A549 (cell line): ENCODE measurements around the gene ENPP7. TPM values are rescaled to one million over a fixed set of nuclear protein-coding genes. Genes with fewer than 3 reads are reported as not detected.
A peak's percentile ranks its signal among the peaks of the same experiment; 100 is the strongest.

Experiments used
- ATAC-seq, 2 experiments: fragments of 200-7000 bp in 1 of 2; fragments of >200 bp in 1 of 2; cut with Nextera tagmentation in 1 of 2; cut with Tn5 transposase in 1 of 2; 3 replicates each; pipeline versions ENCODE4 v1.8.0 to v1.9.1; 2018 to 2020; ENCODE audit warnings: mild to moderate bottlenecking in 1 of 2, moderate library complexity in 1 of 2
- CTCF ChIA-PET: fragments of 300-600 bp; sonication (Branson Sonifier 250); formaldehyde crosslinking; extraction: SDS; loops from one replicate; lab custom pipeline; 2021; ENCODE audit warnings: antibody characterized with exemption, inconsistent platforms; lab: Yijun Ruan, JAX
- POLR2A ChIA-PET: fragments of 350-600 bp; formaldehyde crosslinking; extraction: SDS; loops from one replicate; lab custom pipeline; 2021; ENCODE audit warnings: antibody characterized with exemption, inconsistent platforms; lab: Yijun Ruan, JAX
- DNase-seq, 2 experiments: peaks; one replicate each; pipeline versions ENCODE4 v3.0.0 to v3.0.0-alpha.2; 2011 to 2016; ENCODE audit warnings: low read depth in 1 of 2, low spot score in 1 of 2
- FAIRE-seq: peaks from 2 replicates; lab custom pipeline; 2011; peaks lifted over from hg19 to GRCh38; lab: Jason Lieb, UNC
- H3K27ac ChIP-seq, 2 experiments: fragments of >200 bp; sonication (Bioruptor Twin); formaldehyde crosslinking; 3 replicates each; pipeline ENCODE4 v1.5.1; 2016 to 2017
- H3K4me1 ChIP-seq: fragments of >200 bp; sonication (Bioruptor Twin); formaldehyde crosslinking; 3 replicates; pipeline ENCODE4 v1.6.1; 2016
- H3K4me2 ChIP-seq: fragments of >200 bp; sonication (Bioruptor Twin); formaldehyde crosslinking; 3 replicates; pipeline ENCODE4 v1.6.1; 2016
- H3K4me3 ChIP-seq: fragments of >200 bp; sonication (Bioruptor Twin); formaldehyde crosslinking; 3 replicates; pipeline ENCODE4 v1.5.1; 2016
- H3K9me3 ChIP-seq: fragments of >200 bp; sonication (Bioruptor Twin); formaldehyde crosslinking; 3 replicates; pipeline ENCODE4 v1.6.1; 2016
- BCL3 ChIP-seq: fragments of >200 bp; sonication (Bioruptor Twin); formaldehyde crosslinking; IDR thresholded peaks from 3 replicates; pipeline ENCODE4 v1.6.1; 2016
- CHD2 ChIP-seq: fragments of 150-350 bp; IDR thresholded peaks from 2 replicates; pipeline ENCODE4 v1.6.1; 2014; ENCODE audit warnings: low read length; ENCODE audit not compliant: partially characterized antibody
- CTCF ChIP-seq: fragments of >200 bp; sonication (Bioruptor Twin); formaldehyde crosslinking; IDR thresholded peaks from 3 replicates; pipeline ENCODE4 v1.5.1; 2016
- E2F6 ChIP-seq: IDR thresholded peaks from 2 replicates; pipeline ENCODE4 v1.6.1; 2012; ENCODE audit warnings: low read depth, borderline replicate concordance
- FOXS1 ChIP-seq: fragments of 250-450 bp; sonication (Bioruptor Pico); IDR thresholded peaks from 2 replicates; pipeline ENCODE4 v1.5.0; 2020; ENCODE audit warnings: mild to moderate bottlenecking, moderate library complexity
- HMGXB4 ChIP-seq: fragments of 250-450 bp; sonication (Bioruptor Pico); IDR thresholded peaks from 2 replicates; pipeline ENCODE4 v1.5.0; 2021; ENCODE audit warnings: mild to moderate bottlenecking, moderate library complexity, borderline replicate concordance
- JUN ChIP-seq, 2 experiments: fragments of >200 bp; sonication (Bioruptor Twin); formaldehyde crosslinking; IDR thresholded peaks; 2 replicates in 1 of 2; 3 replicates in 1 of 2; pipeline ENCODE4 v1.6.1; 2016 to 2017
- KDM1A ChIP-seq: fragments of 200-600 bp; sonication (generic); IDR thresholded peaks from 2 replicates; pipeline ENCODE4 v1.6.1; 2016; ENCODE audit warnings: low read depth, mild to moderate bottlenecking
- MYC ChIP-seq: IDR thresholded peaks from 2 replicates; pipeline ENCODE4 v1.6.1; 2012; ENCODE audit warnings: mild to moderate bottlenecking, inconsistent platforms, low read length, improper control_type of control experiment, borderline replicate concordance
- NFE2L2 ChIP-seq: fragments of 150-350 bp; conservative IDR thresholded peaks from 2 replicates; pipeline ENCODE4 v1.6.1; 2014; ENCODE audit warnings: low read length
- PHF8 ChIP-seq: fragments of 200-600 bp; sonication (generic); IDR thresholded peaks from 2 replicates; pipeline ENCODE4 v1.6.1; 2016; ENCODE audit warnings: low read depth, mild to moderate bottlenecking, antibody characterized with exemption, moderate library complexity, borderline replicate concordance
- POLR2A ChIP-seq: IDR thresholded peaks from 2 replicates; pipeline ENCODE4 v1.6.1; 2012; ENCODE audit warnings: mild to moderate bottlenecking, low read length
- WGBS: methylation state at CpG from one replicate; pipeline ENCODE4 v1.1.6; 2017; ENCODE audit errors: missing lambda C conversion rate; 5-methylcytosine and 5-hydroxymethylcytosine counted together
- polyA plus RNA-seq, 4 experiments: library from polyadenylated mRNA; depleted of rRNA in 3 of 4; stranded (reverse); fragments of >200 nt; fragmentation: RNase III in 1 of 4; extraction: RNeasy Plus Mini Kit Qiagen cat#74134 plus additional on column Dnase treatment in 1 of 4; gene quantifications; 2 replicates in 3 of 4; 3 replicates in 1 of 4; pipeline ENCODE4 v1.2.3, GENCODE V29; 2011 to 2017

The ENPP7 gene
- polyA plus RNA-seq, 2 of the 4 experiments (the other 2 are of a cell fraction): not detected

GRCh38 chr17:79777120-79777893 is 46.6 kb downstream of the ENPP7 start (continued):
- TF ChIP-seq JUN (IDR thresholded peaks at IDR 0.05) (peak in 1 of 2 experiments; percentile 48; a peak in 2 of 5 replicates), CHD2 (no peak), HMGXB4 (CRISPR knock-in tag) (no peak), KDM1A (no peak)

GRCh38 chr17:79777894-79778503 is 47.3 kb downstream of the ENPP7 start, which contains the start of gene CBX2:
CBX2 (plus strand) TSS chr17:79778148; CDS start chr17:79778236, 88 bp downstream.
- WGBS: 2% methylated on average over 10 of the region's 96 CpGs
- Histone ChIP-seq H3K9me3 (no peaks in the 10 kb centered on the region), H3K4me3 (peak within 1 kb of the TSS; percentile 93), H3K27ac (peak within 1 kb of the TSS; percentile 91 to 98), H3K4me2 (peak within 1 kb of the TSS; percentile 98), H3K4me1 (peaks cover 21% of the 10 kb centered on the region)
- DNase-seq: peak; percentile 75 to 92
- no peak for FAIRE-seq
- ChIA-PET CTCF (interaction anchor here (0.6 to 23.5 kb wide), 13 partner anchors 12 to 475 kb away, joined by 3 to 254 read pairs (median 3); partner anchors contain the start of genes CBX4 and CBX8), POLR2A (interaction anchor here (0.6 to 2.6 kb wide), 4 partner anchors 16 to 62 kb away, joined by 3 to 8 read pairs (median 4); partner anchors contain the start of genes CBX4 and CBX8)
- ATAC-seq: peak; percentile 64 to 72
- TF ChIP-seq BCL3 (0 out of 3 replicates have a peak, but pooled peaks have one; percentile 20), PHF8 (peak; percentile 58; the same call in 1 of the 2 replicates), E2F6 (0 out of 2 replicates have a peak, but pooled peaks have one; percentile 9), NFE2L2 (no peak), FOXS1 (CRISPR knock-in tag) (no peak), POLR2A (peak; percentile 93), MYC (0 out of 2 replicates have a peak, but pooled peaks have one; percentile 14)

- TF ChIP-seq CTCF: 0 out of 3 replicates have a peak, but pooled peaks have one; percentile 23
- TF ChIP-seq HMGXB4 (CRISPR knock-in tag): no peak
- TF ChIP-seq, all 56 proteins: peak for 1
- WGBS: 4% methylated on average over 30 of the region's 49 CpGs
- no peak for FAIRE-seq
- peak; percentile 1 to 16; a peak in 4 of 6 replicates for ATAC-seq
- H3K4me2 ChIP-seq: peak overlapping the region; percentile 98
- H3K27ac ChIP-seq: peak overlapping the region; percentile 91 to 98
- H3K4me1 ChIP-seq: peaks cover 21% of the 10 kb centered on the region
- no peak for DNase-seq
- H3K9me3 ChIP-seq: no peaks in the 10 kb centered on the region
- POLR2A ChIA-PET: interaction anchor here (0.6 to 2.6 kb wide), 2 partner anchors 18 to 33 kb away, joined by 3 to 8 read pairs; partner anchors contain the start of gene CBX8
- H3K4me3 ChIP-seq: peak overlapping the region; percentile 93
- CTCF ChIA-PET: interaction anchor here (0.6 to 23.5 kb wide), 14 partner anchors 11 to 475 kb away, joined by 3 to 254 read pairs (median 4); partner anchors contain the start of genes CBX4 and CBX8
These were observed 47.9 kb downstream of the ENPP7 start for GRCh38 chr17:79778504-79779083.
